Lower leg skin (tissue), 4 donors: ENCODE measurements around the gene AVEN. TPM values are rescaled to one million over a fixed set of nuclear protein-coding genes. Genes with fewer than 3 reads are reported as not detected.

Experiments used
- DNase-seq, 2 donors: peaks; one replicate each; pipeline ENCODE4 v3.0.0-alpha.2; 2019; ENCODE audit warnings: low spot score in 2 of 2
- H3K4me3 ChIP-seq: fragments of 200-600 bp; sonication (generic); 2 replicates; pipeline ENCODE4 v1.5.1; 2017; ENCODE audit warnings: mild to moderate bottlenecking, low read depth; ENCODE audit not compliant: poor library complexity, severe bottlenecking
- CTCF ChIP-seq, 3 donors: fragments of 450-650 bp; IDR thresholded peaks; one replicate each; pipeline ENCODE4 v1.5.1; 2016; ENCODE audit warnings: antibody characterized with exemption in 3 of 3, mild to moderate bottlenecking in 3 of 3, moderate library complexity in 2 of 3
- POLR2A ChIP-seq, 2 donors: fragments of 450-650 bp; IDR thresholded peaks; one replicate each; pipeline ENCODE4 v1.6.1; 2016 to 2017; ENCODE audit warnings: antibody characterized with exemption in 2 of 2, mild to moderate bottlenecking in 1 of 2, moderate library complexity in 1 of 2
- WGBS, 2 donors: methylation state at CpG; one replicate each; pipeline ENCODE4 v1.1.5; 2018; 5-methylcytosine and 5-hydroxymethylcytosine counted together
- intact Hi-C: fragments of 100-400 bp; cut with DNase I; formaldehyde crosslinking; loops from one replicate; pipeline ENCODE4 v1.15.0; 2023; ENCODE audit warnings: low total_unique reads
- total RNA-seq, 4 donors: library from RNA; depleted of rRNA; stranded (reverse); fragments of >200 nt; gene quantifications; one replicate each; pipeline ENCODE4 v1.1.0, GENCODE V29; 2016

The AVEN gene
- total RNA-seq, 4 donors from 2014 or later = 9.7 to 17.0 (median 12.9) TPM

DNA sequence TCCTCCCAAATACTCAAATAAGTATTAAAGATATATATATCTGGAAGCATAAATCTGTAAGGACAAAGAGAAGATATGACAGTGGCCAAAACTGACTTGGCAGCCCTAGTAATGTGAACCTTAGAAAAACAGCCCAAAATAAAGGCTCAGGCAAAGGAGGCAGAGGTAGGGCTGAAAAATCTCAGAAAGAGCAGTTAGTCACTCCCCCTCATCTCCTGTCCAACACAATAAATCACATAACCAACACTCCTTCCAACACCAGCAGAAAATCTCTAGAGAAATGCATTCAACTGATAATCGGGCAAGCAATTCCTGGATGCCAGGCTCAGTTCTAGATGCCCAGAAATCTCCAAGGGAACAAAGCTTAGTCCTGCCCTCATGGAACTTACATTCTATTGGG lies 92.9 kb downstream of the AVEN start:
- no peak for TF ChIP-seq POLR2A (IDR thresholded peaks at IDR 0.05)
- no peak for TF ChIP-seq CTCF (IDR thresholded peaks at IDR 0.05)
- 76 to 88% methylated on average over 1 of the region's 1 CpG for WGBS, 2 donors

DNA sequence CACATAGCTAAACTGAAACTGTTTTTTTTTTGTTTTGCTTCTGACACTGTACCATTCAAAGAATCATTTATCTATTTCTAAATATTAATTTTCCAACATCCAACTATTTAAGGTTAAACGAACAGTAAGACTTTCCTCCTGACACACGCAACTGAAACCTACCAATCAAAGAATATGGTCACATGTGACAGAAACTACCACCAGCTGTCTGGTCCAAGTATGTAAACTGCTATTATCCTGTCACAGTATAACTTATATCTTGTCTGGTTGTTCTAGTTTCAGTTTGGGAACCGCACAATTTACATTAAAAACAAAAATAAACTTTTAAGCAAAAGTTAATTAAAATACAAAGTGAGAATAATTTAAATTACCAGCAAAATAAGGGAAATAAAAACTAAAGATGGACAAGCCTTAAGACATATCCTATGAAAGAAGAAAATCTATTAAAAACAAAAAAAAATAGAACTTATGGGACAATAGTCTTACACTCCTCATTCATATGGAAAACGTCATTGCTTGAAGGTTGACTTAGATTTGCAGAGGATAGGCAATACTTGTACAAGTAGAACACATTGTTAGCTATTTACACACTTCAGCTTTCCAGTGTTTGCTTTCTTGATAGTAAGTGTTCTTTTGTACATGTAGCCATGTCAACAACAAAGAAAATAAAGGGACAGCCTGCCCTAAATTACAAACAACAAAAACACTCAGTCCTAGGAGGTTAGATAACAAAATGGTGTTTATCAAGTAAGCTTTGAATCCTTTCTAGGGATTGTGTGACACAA lies 97.5 kb downstream of the AVEN start:
- TF ChIP-seq POLR2A (IDR thresholded peaks at IDR 0.05) = no peak
- no peak for TF ChIP-seq CTCF (IDR thresholded peaks at IDR 0.05)
- intact Hi-C loops = no loop called here
- DNase-seq = no peak
- no peak overlapping the region for H3K4me3 ChIP-seq
- whole genome bisulfite sequencing, 2 donors = 79 to 81% methylated on average over 4 of the region's 4 CpGs

More for the DNA sequence above, 92.9 kb downstream of the AVEN start:
- intact Hi-C loops = no loop called here
- no peak for DNase-seq
- H3K4me3 ChIP-seq = no peak overlapping the region

DNA sequence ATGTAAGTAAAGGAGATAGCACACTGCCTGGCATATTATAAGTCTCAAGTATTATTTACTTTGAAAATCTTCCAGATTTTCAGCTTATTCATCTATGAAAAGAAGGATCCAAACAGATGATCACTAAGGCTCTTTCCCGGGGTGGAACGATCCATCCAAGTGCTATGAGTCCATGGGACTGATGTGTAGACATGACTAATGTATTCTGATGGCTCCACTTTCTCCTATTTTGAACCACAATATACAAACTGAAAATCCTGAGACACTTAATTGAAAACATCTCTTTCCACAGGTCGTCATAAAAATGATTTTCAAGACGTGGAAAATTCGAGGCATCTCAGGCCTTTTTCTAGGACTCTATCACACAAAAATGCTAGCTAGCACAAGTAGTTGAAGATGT lies 104.1 kb downstream of the AVEN start:
- 57 to 71% methylated on average over 5 of the region's 5 CpGs for WGBS, 2 donors
- intact Hi-C loops = no loop called here
- H3K4me3 ChIP-seq = no peak overlapping the region
- no peak for DNase-seq
- TF ChIP-seq CTCF (IDR thresholded peaks at IDR 0.05) = no peak
- no peak for TF ChIP-seq POLR2A (IDR thresholded peaks at IDR 0.05)

- no peak overlapping the region for H3K4me3 ChIP-seq
- no peak for TF ChIP-seq CTCF (IDR thresholded peaks at IDR 0.05)
- no peak for TF ChIP-seq POLR2A (IDR thresholded peaks at IDR 0.05)
- WGBS, 2 donors = 70 to 85% methylated on average over 3 of the region's 3 CpGs
- no peak for DNase-seq
- intact Hi-C loops = no loop called here
These were observed 104.6 kb downstream of the AVEN start for GRCh38 chr15:33934396-33934795.

- intact Hi-C loops = no loop called here
These were observed 106.3 kb downstream of the AVEN start for GRCh38 chr15:33932734-33933133.

More at GRCh38 chr15:33932734-33933133, 106.3 kb downstream of the AVEN start:
- 98 to 100% methylated on average over 2 of the region's 2 CpGs for WGBS, 2 donors
- DNase-seq = no peak
- TF ChIP-seq POLR2A (IDR thresholded peaks at IDR 0.05) = no peak
- no peak for TF ChIP-seq CTCF (IDR thresholded peaks at IDR 0.05)
- no peak overlapping the region for H3K4me3 ChIP-seq
